GM12872 (cell line): ENCODE data around the gene CDCP1.

Experiments
- TF ChIP-seq, protein P1 (sequence below): IDR thresholded peaks from 3 replicates; pipeline ENCODE4 v1.5.1; 2011; ENCODE audit warnings: low read depth, mild to moderate bottlenecking, low read length, moderate library complexity; ENCODE audit not compliant: insufficient read depth

The CDCP1 gene

GRCh38 chr3:45105855-45106671 lies 40.1 kb downstream of the CDCP1 start:
- TF ChIP-seq, protein P1, sequence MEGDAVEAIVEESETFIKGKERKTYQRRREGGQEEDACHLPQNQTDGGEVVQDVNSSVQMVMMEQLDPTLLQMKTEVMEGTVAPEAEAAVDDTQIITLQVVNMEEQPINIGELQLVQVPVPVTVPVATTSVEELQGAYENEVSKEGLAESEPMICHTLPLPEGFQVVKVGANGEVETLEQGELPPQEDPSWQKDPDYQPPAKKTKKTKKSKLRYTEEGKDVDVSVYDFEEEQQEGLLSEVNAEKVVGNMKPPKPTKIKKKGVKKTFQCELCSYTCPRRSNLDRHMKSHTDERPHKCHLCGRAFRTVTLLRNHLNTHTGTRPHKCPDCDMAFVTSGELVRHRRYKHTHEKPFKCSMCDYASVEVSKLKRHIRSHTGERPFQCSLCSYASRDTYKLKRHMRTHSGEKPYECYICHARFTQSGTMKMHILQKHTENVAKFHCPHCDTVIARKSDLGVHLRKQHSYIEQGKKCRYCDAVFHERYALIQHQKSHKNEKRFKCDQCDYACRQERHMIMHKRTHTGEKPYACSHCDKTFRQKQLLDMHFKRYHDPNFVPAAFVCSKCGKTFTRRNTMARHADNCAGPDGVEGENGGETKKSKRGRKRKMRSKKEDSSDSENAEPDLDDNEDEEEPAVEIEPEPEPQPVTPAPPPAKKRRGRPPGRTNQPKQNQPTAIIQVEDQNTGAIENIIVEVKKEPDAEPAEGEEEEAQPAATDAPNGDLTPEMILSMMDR, result no peak

GRCh38 chr3:45104715-45105711 lies 41.2 kb downstream of the CDCP1 start:
- TF ChIP-seq, protein P1, result no peak

DNA sequence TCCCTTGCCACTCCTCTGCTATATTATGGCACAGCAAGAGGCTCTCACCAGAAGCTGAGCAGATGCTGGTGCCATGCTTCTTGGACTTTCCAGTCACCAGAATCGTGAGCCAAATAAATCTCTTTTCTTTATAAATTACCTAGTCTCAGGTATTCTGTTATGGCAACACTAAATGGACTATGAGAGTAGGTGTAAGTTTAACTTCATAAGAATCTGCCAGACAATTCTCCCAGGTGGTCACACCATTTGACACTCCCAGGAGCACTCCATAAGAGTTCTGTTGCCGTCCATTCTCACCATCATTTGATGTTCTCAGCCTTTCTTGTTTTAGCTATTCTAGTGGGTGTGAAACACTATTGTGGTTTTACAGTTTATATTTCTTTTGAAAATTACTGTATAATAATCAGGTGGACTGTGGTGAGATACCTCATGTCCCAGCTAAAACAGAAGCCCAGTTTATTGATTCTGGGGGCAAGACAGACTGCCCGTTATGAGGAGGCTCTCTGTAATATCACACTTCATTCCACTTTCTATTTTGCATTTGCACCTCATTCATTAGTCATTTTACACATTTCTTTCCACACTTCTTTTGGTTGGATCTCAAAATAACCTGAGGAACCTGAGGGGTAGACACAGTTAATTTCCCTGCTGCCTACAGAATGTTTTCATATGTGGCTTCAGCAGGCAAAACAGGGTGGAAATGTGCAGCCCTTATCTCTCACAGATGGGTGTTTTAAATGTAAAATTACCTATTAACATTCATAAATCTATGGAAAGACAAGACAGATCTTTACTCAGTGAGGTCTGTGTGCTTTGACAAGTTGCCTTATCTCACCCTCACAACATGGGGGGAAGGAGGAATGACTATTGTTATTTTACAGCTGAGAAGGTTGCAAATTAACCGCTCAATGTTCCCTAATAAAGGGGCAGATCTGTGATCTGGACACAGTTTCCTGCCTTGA lies 42.1 kb downstream of the CDCP1 start:
- TF ChIP-seq, protein P1, result no peak

DNA sequence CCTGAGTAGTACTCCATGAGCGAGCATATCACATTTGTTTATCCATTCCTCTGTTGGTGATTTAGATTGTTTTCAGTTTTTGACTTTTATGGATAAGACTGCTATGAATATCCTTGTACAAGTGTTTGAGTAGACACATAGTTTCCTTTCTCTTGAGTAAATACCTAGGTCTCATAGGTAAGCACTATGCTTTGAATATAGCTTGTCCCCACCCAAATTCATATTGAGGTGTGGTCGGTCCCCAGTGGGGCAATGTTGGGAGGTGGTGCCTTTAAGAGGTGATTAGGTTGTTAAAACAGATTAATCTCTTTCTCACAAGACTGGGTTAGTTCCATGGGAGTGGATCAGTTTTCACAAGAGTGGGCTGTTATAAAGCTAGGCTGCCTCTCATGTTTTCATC lies 42.8 kb downstream of the CDCP1 start:
- TF ChIP-seq, protein P1, result no peak

- TF ChIP-seq, protein P1, result no peak
These were observed 45.2 kb downstream of the CDCP1 start for GRCh38 chr3:45100981-45101407.

DNA sequence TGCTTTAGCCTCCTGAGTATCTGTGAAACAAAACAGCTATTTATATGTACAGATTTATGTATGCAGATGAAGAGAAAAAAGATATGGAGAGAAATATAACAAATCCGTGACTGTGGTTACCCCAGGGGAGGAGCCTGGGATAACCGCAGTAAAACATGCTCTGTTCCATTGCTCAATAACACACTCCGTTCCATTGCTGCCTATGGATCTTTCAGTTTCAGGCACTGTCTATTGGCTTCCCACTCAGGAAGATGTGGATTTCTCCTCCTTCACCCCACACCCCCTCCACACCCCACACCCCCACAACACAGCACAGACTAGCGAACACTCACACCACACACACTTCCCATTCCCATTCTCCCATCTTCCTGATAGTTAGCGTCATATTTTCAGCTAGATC lies 47.9 kb downstream of the CDCP1 start:
- TF ChIP-seq, protein P1, result no peak
